NCI-H446 treated with DMSO at 0.1 percent for 48 hours (cell line): Measurements from ENCODE around the gene GNB1.
"Not testable (repeated sequence)": the region's sequence is repeated elsewhere in the genome, so short reads cannot be mapped to it uniquely, and the experiment has no call there.

Experiments used
- DNase-seq: peaks from one replicate; lab custom pipeline; 2025; lab: John Stamatoyannopoulos, UW

Gene GNB1

DNA sequence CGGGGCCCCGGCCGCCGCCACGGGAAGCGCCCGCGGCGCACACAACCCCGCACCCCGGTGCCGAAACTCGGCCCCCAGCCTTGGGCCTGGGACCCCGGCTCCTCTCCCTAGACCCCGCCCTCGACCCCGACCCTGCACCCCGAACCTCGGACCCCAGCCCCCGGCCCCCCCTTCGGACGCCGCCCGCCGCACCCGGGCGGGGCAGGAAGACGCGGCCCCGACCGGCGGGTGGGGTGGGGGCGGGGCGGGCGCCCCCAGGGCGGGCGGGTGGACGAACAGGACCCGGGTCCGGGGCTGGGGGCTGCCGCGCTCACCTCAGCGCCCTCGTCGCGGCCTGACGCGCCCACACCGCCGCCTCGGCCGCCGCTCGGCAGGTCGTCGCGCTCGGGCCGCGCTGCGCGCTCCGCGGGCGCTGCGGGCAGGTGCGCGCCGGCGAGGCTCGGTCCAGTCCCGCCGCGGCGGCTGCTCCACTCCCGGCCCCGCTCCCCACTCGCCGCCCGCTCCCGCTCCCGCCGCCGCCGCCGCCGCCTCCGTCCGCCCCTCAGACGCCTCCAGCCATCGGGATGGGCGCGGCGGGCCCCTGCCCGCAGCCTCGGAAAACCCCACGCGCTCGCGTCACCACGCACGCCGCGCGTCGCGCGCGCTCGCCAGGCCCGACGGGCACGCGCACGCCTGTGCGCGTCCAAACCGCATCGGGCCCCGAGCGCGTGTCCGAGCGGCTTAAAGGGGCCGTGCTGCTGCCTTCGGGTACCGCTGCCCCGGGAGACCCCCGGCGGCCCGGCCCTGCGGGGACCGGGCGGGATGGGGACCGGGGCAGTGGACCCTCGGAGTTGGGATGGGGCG lies at the start of gene GNB1:
Gene GNB1 (minus strand): TSS at position 582 of the 843 bp plus-strand sequence. CDS start 65,634 bp downstream, outside the sequence.
- DNase-seq = peak; percentile 65

- no peak for DNase-seq
These were observed 49.2 kb upstream of the GNB1 start for GRCh38 chr1:1940123-1940425.

DNA sequence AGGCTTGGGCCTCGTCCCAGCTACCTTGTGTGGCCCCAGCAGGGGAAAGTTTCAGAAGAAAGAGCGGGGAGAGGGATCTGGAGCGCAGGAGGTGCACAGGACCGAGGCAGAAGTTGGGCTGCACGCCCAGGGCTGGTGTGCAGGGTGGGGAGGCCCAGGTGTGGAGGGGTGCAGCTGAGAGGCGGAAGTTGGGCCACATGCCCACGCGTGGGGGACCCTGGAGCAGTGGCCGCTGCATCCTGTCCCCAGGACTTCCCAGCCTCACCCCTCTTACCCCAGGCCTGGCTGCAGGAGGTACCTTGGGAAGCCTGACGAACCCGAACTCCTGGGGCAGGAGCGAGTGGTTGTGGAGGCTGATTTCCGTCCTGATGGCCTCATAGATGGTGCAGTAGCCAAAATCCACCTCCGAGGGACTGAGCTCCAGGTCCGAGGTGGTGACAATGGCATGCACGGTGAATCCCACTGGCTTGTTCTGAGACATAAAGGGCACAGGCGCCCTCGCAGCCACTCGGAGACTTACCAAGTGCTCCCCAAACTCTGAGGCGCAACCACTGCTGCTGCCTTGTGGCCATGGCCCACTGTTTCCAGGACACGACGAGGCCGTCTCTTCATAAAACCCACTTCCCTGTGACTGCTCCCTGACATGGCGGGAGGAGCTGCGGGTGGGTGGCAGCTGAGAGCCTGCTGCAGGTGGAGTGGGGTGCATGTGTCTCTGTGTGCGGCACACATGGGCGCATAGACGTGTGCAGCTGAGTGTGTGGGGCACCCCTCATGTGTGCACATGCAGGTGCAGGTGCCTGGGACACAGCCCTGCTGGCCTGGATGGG lies 48.6 kb upstream of the GNB1 start:
- DNase-seq = no peak

DNA sequence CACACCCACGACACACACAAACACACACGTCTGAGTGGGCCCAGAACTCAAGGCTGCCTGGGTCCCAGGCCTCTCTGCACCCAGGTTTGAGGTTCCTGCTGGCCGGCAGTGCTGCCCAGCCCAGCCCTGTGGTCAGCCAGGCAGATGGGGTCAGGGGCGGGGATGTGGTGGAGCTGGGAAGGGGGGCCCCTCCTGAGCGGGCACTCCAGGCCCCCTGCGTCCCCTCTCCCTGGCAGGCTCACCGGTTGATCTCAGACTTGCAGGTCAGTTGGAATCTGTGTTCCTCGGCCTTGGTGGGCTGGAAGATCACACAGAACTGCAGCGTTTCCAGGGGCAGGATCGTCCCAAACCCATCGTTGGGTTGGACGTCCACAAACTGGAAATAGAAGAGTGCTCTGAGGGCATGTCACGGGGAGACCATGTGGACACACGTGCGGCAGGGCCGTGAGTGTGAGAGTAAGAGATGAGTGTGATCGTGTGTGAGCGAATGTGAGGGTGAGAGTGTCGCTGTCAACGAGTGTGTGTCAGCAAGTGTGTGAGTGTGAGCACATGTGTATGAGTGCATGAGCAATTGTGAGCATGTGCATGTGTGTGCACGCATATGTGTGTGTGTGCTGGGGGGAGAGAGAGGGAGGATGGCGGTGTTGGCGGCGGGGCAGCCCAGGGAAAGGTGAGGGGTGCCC lies 47.9 kb upstream of the GNB1 start:
- DNase-seq = no peak

DNA sequence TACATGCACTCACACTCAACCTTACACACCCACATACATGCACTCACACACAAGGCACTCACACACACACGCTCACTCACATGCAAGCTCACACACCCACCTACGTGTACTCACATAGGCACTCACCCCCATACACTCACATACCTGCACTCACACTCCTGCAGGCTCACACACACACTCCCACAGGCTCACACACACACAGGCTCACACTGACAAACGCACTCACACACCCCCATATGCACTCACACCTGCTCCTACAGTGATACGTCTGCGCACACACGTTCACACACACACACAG lies 47.3 kb upstream of the GNB1 start:
- no peak for DNase-seq

DNA sequence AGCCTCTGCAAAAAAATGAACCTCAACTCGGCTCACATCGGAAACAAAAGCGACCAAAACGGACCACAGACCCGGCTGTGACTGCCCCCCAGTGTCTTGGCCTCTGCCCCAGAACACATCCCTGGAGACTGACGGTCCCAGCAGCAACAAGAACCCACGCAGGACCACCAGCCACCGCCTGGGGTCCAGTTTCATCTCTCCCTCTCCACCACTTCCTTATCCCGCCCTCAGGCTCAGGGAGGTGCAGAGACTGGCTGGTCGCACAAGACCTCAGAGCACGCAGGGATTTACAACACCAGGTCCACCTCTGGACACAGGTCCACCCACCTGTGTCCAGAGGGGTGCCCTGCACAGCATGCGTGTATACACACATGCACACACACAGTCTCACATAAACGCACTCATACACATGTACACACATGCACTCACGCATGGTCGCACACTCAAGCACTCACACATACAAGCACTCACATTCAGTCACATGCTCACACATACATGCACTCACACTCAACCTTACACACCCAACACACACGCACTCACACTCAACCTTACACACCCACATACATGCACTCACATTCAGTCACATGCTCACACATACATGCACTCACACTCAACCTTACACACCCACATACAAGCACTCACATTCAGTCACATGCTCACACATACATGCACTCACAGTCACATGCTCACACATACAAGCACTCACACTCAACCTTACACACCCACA lies 46.8 kb upstream of the GNB1 start:
- no peak for DNase-seq

DNA sequence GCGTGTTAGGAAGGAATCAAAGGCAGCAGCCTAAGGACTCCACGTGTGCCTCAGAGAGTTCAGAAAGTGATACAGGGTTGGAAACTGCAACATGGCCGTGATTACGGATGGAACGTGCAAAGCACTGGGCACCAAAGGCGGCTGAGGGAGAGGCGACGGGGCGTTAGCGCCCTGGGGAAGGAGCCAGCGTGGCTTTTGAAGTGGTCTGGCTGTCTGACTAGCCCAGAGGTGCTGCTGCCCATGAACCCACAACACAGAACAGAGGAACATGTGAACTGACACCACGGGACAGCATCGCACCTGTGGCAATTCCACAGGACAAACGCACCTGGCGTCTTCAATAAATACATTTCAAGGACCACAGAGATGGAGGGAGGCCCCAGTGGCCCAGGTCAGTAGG lies 46.2 kb upstream of the GNB1 start:
- no peak for DNase-seq

DNA sequence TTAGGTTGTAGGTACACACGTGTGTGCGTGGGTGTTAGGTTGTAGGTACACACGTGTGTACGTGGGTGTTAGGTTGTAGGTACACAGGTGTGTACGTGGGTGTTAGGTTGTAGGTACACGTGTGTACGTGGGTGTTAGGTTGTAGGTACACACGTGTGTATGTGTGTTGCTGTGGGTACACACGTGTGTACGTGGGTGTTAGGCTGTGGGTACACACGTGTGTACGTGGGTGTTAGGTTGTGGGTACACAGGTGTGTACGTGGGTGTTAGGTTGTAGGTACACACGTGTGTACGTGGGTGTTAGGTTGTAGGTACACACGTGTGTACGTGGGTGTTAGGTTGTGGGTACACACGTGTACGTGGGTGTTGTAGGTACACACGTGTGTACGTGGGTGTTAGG lies 44.0 kb upstream of the GNB1 start:
- not testable (repeated sequence) for DNase-seq

DNA sequence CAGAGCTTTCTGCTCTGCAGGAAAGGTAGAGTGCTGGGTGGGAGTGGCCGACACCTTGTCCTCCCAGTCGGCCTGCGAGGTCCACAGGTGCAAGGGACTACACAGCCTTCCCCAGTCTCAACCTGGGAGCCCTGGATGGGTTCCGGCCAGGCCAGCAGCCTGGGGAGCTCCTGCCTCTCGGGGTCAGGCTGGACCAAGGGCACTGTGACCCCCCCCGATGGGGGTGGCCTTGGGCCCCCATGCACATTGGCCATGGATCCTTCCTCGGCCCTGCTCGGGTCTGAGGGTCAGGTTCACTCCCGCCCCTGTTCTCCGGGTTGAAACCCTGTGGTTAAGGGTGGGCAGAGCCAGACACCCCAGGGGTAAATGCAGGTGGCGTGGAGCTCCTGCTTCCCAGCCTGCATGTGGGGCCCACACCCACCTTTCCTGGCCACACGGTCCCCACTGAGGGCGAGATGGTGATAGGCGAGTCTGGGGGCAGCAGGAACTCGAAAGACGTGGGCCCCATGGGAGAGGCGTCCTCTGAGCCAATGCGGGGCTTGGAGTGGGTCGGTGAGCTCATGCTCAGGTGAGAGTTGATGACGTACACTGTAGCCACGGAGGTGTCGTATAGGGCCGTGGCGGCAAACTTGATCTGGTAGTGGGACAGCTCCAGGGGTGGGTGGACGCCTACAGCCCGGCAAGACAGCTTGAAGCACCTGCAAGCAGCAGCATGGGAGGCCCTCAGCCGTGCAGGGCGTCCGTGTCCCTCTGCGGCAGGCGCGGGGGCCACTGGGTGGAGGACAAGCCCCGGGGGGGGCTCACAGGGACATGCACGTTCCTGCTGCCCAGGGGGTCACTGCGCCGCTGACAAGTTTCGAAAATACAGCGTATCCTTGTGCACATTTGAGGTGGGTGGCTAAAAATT lies 39.0 kb upstream of the GNB1 start:
- no peak for DNase-seq

- DNase-seq = no peak
These were observed 38.3 kb upstream of the GNB1 start for GRCh38 chr1:1929102-1929638.

DNA sequence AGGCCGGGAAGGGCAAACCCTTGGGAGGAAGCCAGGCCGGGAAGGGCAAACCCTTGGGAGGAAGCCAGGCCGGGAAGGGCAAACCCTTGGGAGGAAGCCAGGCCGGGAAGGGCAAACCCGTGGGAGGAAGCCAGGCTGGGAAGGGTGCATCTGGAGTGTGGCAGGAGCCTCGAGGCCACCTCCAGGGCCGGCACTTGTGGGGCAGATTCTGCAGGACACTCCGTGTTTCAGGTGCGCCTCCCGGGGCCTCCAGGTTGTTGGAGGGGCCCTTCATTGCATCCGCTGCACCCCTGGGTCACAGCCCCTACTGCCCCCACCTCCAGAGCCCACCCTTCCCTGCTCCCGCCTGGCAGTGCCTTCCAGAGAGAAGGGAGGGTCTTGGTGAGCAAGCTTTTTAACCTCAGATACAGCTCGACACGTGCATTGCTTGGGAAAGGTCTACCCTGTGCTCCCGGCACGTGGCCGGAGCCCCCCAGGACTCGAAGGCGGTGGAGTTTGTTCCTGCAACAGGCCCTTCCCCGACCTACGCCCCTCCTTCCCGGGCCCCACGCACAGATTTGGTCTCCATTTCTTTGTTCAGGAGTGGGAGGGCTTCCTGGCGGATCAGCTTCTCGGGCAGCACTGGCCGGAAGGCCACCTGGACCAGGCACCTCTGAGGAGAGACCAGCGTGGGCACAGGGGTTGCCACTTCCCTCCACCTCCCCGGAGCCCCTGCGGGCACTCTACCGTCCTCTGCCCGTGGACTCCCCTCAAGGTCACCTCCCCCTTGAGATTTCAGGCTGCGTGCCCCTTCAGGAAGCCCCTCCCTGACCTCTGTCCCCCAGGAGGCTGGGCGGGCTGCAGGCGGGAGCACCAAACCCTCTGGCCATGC lies 37.6 kb upstream of the GNB1 start:
- no peak for DNase-seq

DNA sequence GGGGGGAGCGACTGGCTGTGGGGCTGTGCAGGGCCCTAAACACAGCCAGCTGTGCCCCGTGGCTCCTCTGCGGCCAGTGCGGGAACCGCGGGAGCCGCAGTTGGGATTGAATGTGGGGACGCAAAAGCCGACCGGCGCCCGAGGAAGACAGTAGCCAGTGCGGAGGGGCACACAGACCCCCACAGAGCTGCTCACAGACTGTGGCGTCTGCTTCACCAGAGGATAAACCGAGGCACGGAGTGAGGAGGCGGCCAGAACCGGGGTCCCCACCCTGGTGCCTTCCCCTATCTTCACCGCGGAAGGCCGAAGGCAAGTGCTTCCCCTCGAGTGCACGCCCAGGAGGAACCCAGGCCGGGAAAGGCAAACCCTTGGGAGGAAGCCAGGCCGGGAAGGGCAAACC lies 36.9 kb upstream of the GNB1 start:
- DNase-seq = no peak

GRCh38 chr1:1926886-1927660 lies 36.2 kb upstream of the GNB1 start:
- DNase-seq = no peak

DNA sequence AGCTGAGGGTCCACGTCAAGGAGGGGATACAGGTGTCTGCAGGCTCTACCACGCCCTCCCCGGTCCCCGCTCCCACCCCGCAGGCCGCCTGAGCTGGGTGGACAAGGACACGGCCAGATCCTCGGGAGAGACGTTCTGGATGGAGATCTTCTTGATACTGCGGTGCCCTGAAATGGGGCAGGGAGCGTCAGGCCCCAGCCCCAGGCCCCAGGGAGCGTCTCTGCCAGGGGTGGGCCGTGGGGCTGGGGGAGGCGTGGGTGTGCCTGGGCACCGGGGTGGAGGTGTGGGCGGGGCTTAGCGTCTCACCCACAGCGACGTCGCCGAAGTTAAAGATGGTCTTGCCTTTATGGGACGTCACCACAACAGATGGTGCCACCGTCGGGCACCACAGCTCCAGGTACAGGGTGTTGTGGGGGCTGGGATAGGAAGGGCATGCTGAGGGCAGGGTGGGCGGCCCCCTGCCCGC lies 35.5 kb upstream of the GNB1 start:
- no peak for DNase-seq

GRCh38 chr1:1925437-1926345 lies 34.8 kb upstream of the GNB1 start:
- no peak for DNase-seq

DNA sequence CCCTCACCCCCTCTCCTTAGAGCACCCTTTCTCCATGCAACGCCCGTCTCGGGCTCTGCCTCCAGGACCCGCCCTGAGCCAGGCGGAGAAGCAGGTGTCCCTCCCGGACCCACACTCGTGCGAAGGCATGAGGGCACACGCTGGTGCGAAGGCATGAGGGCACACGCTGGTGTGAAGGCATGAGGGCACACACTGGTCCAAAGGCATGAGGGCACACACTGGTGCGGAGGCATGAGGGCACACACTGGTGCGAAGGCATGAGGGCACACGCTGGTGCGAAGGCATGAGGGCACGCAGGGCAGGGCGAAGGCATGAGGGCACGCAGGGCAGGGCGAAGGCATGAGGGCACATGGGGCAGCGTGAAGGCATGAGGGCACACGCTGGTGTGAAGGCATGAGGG lies 34.0 kb upstream of the GNB1 start:
- DNase-seq = no peak

- no peak for DNase-seq
These were observed 33.5 kb upstream of the GNB1 start for GRCh38 chr1:1924386-1924785.
